K562 (cell line): Measurements from ENCODE around the gene GNRHR. TPM values are rescaled to one million over a fixed set of nuclear protein-coding genes. Genes with fewer than 3 reads are reported as not detected.

Experiments
- CREM ChIP-seq: IDR thresholded peaks from 2 replicates; pipeline ENCODE4 v1.6.1; 2014; ENCODE audit warnings: antibody characterized with exemption, low read depth
- GABPA ChIP-seq: fragments of 200-800 bp; sonication (Bioruptor generic); conservative IDR thresholded peaks from 2 replicates; pipeline ENCODE4 v1.6.1; 2016; ENCODE audit warnings: low read depth, missing genetic modification characterization, missing compliant biosample characterization
- HNRNPK ChIP-seq: fragments of 200-400 bp; formaldehyde crosslinking; IDR thresholded peaks from one replicate; pipeline ENCODE4 v1.6.1; 2018; ENCODE audit warnings: mild to moderate bottlenecking, low read depth, low read length; ENCODE audit not compliant: poor library complexity, severe bottlenecking
- ILF3 ChIP-seq: fragments of 450-650 bp; IDR thresholded peaks from 2 replicates; pipeline ENCODE4 v1.6.1; 2018; ENCODE audit warnings: antibody characterized with exemption, mild to moderate bottlenecking, moderate library complexity, borderline replicate concordance
- NR1H2 ChIP-seq: sonication (generic); formaldehyde crosslinking; IDR thresholded peaks from 2 replicates; pipeline ENCODE4 v1.4.0; 2020; ENCODE audit warnings: mild to moderate bottlenecking, missing genetic modification reagents
- PHF21A ChIP-seq: fragments of 450-650 bp; IDR thresholded peaks from 2 replicates; pipeline ENCODE4 v1.6.1; 2017; ENCODE audit warnings: low read depth, borderline replicate concordance
- PYGO2 ChIP-seq: fragments of 450-650 bp; IDR thresholded peaks from 2 replicates; pipeline ENCODE4 v1.6.1; 2016; ENCODE audit warnings: mild to moderate bottlenecking, missing genetic modification characterization, moderate library complexity, missing compliant biosample characterization
- SNRNP70 ChIP-seq: fragments of 200-400 bp; formaldehyde crosslinking; optimal IDR thresholded peaks from 2 replicates; pipeline ENCODE3; 2017; ENCODE audit warnings: low read depth, low read length
- SREBF1 ChIP-seq: fragments of 150-350 bp; IDR thresholded peaks from 2 replicates; pipeline ENCODE4 v1.6.1; 2014; ENCODE audit warnings: antibody characterized with exemption, low read depth, low read length, borderline replicate concordance
- SRSF9 ChIP-seq: fragments of 200-400 bp; formaldehyde crosslinking; IDR thresholded peaks from 2 replicates; pipeline ENCODE4 v1.6.1; 2017; ENCODE audit warnings: low read depth, low read length, borderline replicate concordance
- TCFL5 ChIP-seq: fragments of 250-450 bp; sonication (Bioruptor Pico); conservative IDR thresholded peaks from 2 replicates; pipeline ENCODE4 v1.6.1; 2021; ENCODE audit warnings: mild to moderate bottlenecking, moderate library complexity, matching md5 sums
- TEAD2 ChIP-seq: fragments of 450-650 bp; IDR thresholded peaks from 2 replicates; pipeline ENCODE4 v1.6.1; 2016; ENCODE audit warnings: missing genetic modification characterization, control low read depth, missing compliant biosample characterization
- ZNF217 ChIP-seq: sonication (generic); formaldehyde crosslinking; IDR thresholded peaks from 2 replicates; pipeline ENCODE4 v1.8.0; 2022; ENCODE audit warnings: mild to moderate bottlenecking, missing genetic modification reagents
- ZNF23 ChIP-seq: fragments of 250-450 bp; sonication (Bioruptor Pico); IDR thresholded peaks from 2 replicates; pipeline ENCODE4 v1.4.0; 2020; ENCODE audit warnings: mild to moderate bottlenecking
- ZNF280B ChIP-seq: fragments of 250-450 bp; sonication (Bioruptor Pico); IDR thresholded peaks from 2 replicates; pipeline ENCODE4 v1.5.1; 2021; ENCODE audit warnings: mild to moderate bottlenecking
- ZNF639 ChIP-seq, 2 experiments: fragments of 200-800 bp in 1 of 2; sonication (Bioruptor generic) in 1 of 2; sonication (generic) in 1 of 2; formaldehyde crosslinking in 1 of 2; IDR thresholded peaks in 1 of 2; conservative IDR thresholded peaks in 1 of 2; 2 replicates each; pipeline versions ENCODE4 v1.5.0 to v1.6.1; 2016 to 2020; ENCODE audit warnings: missing compliant biosample characterization in 1 of 2, missing genetic modification characterization in 1 of 2, missing genetic modification reagents in 1 of 2
- ZNF75A ChIP-seq: fragments of 450-650 bp; formaldehyde crosslinking; IDR thresholded peaks from 2 replicates; pipeline ENCODE4 v1.4.0; 2020; ENCODE audit warnings: mild to moderate bottlenecking
- polyA plus RNA-seq, 8 experiments: library from polyadenylated mRNA; depleted of rRNA in 4 of 8; stranded (reverse) in 5 of 8; unstranded in 3 of 8; fragments of >200 nt; fragmentation: Nextera tagmentation in 2 of 8; fragmentation: Illumina TruSeq in 1 of 8; extraction: Ambion mirVana in 2 of 8; extraction: Trizol in 1 of 8; gene quantifications; 2 replicates each; pipeline versions ENCODE4 v1.2.1 to v1.2.3, GENCODE V29; 2011 to 2014; ENCODE audit warnings: inconsistent platforms in 1 of 8, missing spikeins in 1 of 8
- total RNA-seq, 7 experiments: library from RNA; depleted of rRNA in 6 of 7; stranded (reverse); fragments of >200 nt in 6 of 7; fragmentation: Illumina TruSeq in 2 of 7; extraction: Trizol in 2 of 7; gene quantifications; 2 replicates each; pipeline versions ENCODE4 v1.2.1 to v1.2.3, GENCODE V29; 2011 to 2021; ENCODE audit warnings: low replicate concordance in 1 of 7
- TF ChIP-seq, protein P1 (sequence below): fragments of 250-450 bp; sonication (Bioruptor Pico); IDR thresholded peaks from 2 replicates; pipeline ENCODE4 v1.5.0; 2020; ENCODE audit warnings: mild to moderate bottlenecking, borderline replicate concordance
- TF ChIP-seq, protein P2 (sequence below): sonication (generic); formaldehyde crosslinking; IDR thresholded peaks from 2 replicates; pipeline ENCODE4 v1.8.0; 2022; ENCODE audit warnings: missing genetic modification reagents, mild to moderate bottlenecking, moderate library complexity, borderline replicate concordance

Gene GNRHR
- total and polyA plus RNA-seq, 9 of the 15 experiments (the other 6 are each of a cell fraction or from before 2014, with no cell fraction given) = 0.06 to 0.13 TPM; not detected in 7

GRCh38 chr4:67721770-67722597, 32.2 kb downstream of the GNRHR start (continued):
- TF ChIP-seq, protein P1, sequence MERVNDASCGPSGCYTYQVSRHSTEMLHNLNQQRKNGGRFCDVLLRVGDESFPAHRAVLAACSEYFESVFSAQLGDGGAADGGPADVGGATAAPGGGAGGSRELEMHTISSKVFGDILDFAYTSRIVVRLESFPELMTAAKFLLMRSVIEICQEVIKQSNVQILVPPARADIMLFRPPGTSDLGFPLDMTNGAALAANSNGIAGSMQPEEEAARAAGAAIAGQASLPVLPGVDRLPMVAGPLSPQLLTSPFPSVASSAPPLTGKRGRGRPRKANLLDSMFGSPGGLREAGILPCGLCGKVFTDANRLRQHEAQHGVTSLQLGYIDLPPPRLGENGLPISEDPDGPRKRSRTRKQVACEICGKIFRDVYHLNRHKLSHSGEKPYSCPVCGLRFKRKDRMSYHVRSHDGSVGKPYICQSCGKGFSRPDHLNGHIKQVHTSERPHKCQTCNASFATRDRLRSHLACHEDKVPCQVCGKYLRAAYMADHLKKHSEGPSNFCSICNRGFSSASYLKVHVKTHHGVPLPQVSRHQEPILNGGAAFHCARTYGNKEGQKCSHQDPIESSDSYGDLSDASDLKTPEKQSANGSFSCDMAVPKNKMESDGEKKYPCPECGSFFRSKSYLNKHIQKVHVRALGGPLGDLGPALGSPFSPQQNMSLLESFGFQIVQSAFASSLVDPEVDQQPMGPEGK (CRISPR knock-in tag) = peak; percentile 99
- TF ChIP-seq TCFL5 (CRISPR knock-in tag) (peak; percentile 99), ZNF280B (CRISPR knock-in tag) (peak; percentile 99), SREBF1 (peak; percentile 53; the same call in 1 of the 2 replicates), TEAD2 (tag) (peak; percentile 100), ZNF75A (peak; percentile 96), PHF21A (no peak), GABPA (peak; percentile 85), HNRNPK (no peak), ZNF639 (CRISPR knock-in tag; conservative IDR thresholded peaks at IDR 0.05 in 1 of 2, IDR thresholded peaks at IDR 0.05 in 1 of 2) (peak in 1 of 2 experiments; percentile 100; a peak in 2 of 4 replicates), SRSF9 (no peak), CREM (peak; percentile 44), SNRNP70 (no peak), NR1H2 (CRISPR knock-in tag) (no peak), PYGO2 (tag) (peak; percentile 100), ZNF217 (CRISPR knock-in tag) (no peak), ZNF23 (CRISPR knock-in tag) (peak; percentile 99), ILF3 (no peak)
- TF ChIP-seq, protein P2, sequence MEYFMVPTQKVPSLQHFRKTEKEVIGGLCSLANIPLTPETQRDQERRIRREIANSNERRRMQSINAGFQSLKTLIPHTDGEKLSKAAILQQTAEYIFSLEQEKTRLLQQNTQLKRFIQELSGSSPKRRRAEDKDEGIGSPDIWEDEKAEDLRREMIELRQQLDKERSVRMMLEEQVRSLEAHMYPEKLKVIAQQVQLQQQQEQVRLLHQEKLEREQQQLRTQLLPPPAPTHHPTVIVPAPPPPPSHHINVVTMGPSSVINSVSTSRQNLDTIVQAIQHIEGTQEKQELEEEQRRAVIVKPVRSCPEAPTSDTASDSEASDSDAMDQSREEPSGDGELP (CRISPR knock-in tag) = peak; percentile 74
